ENCODE data around the gene VPS41.

VPS41 gene

GRCh38 chr7:38756521-38756920, 152.5 kb downstream of the VPS41 start:
- no peak for TF ChIP-seq CTCF (IDR thresholded peaks at IDR 0.05; ENCODE audit: low read length)
- no peak for TF ChIP-seq EZH2phosphoT487 (IDR thresholded peaks at IDR 0.05; ENCODE audit: low read length)
- TF ChIP-seq EZH2 (optimal IDR thresholded peaks at IDR 0.05; ENCODE audit: low read depth, low read length), result no peak
- no peaks in the 10 kb centered on the region for H3K9me2 ChIP-seq (replicated peaks; ENCODE audit: insufficient read depth, low read length)
- DNase-seq, result no peak
- no peak overlapping the region for H3K4me2 ChIP-seq (ENCODE audit: low read depth, low read length)
- no peaks in the 10 kb centered on the region for H3K4me1 ChIP-seq (ENCODE audit: low read length)
- no peak overlapping the region for H3K9ac ChIP-seq (ENCODE audit: low read length)
- H3K27ac ChIP-seq (ENCODE audit: low read length), result no peak overlapping the region
- H3F3A ChIP-seq (ENCODE audit: insufficient read depth, low read length), result no peaks in the 10 kb centered on the region
- no peaks in the 10 kb centered on the region for H3K9me3 ChIP-seq (replicated peaks; ENCODE audit: insufficient read depth, low read length)
- no peaks in the 10 kb centered on the region for H3K27me3 ChIP-seq (replicated peaks; ENCODE audit: insufficient read depth, low read length)
- H2AFZ ChIP-seq (ENCODE audit: low read length), result no peak overlapping the region
- no peaks in the 10 kb centered on the region for H3K36me3 ChIP-seq (replicated peaks; ENCODE audit: insufficient read depth, low read length)
- no peaks in the 10 kb centered on the region for H4K20me1 ChIP-seq (ENCODE audit: insufficient read depth, low read length)
- H3K4me3 ChIP-seq (ENCODE audit: low read length), result no peak overlapping the region
- no peaks in the 10 kb centered on the region for H3K79me2 ChIP-seq (ENCODE audit: low read length)

- DNase-seq, result no peak
- Histone ChIP-seq H3F3A (ENCODE audit: insufficient read depth, low read length) (no peaks in the 10 kb centered on the region), H3K4me2 (ENCODE audit: low read depth, low read length) (no peak overlapping the region)
Observed at GRCh38 chr7:38753347-38753746, 155.6 kb downstream of the VPS41 start.

GRCh38 chr7:38751416-38751815, 157.6 kb downstream of the VPS41 start:
- TF ChIP-seq CTCF (IDR thresholded peaks at IDR 0.05; ENCODE audit: low read length) (no peak), EZH2 (optimal IDR thresholded peaks at IDR 0.05; ENCODE audit: low read depth, low read length) (no peak), EZH2phosphoT487 (IDR thresholded peaks at IDR 0.05; ENCODE audit: low read length) (no peak)
- no peak overlapping the region for H3K27ac ChIP-seq (ENCODE audit: low read length)
- H3F3A ChIP-seq (ENCODE audit: insufficient read depth, low read length), result no peaks in the 10 kb centered on the region
- no peak overlapping the region for H3K4me3 ChIP-seq (ENCODE audit: low read length)
- H2AFZ ChIP-seq (ENCODE audit: low read length), result no peak overlapping the region
- H3K9me2 ChIP-seq (replicated peaks; ENCODE audit: insufficient read depth, low read length), result no peaks in the 10 kb centered on the region
- DNase-seq, result no peak
- H3K9me3 ChIP-seq (replicated peaks; ENCODE audit: insufficient read depth, low read length), result no peaks in the 10 kb centered on the region
- H3K4me2 ChIP-seq (ENCODE audit: low read depth, low read length), result no peak overlapping the region
- no peak overlapping the region for H3K9ac ChIP-seq (ENCODE audit: low read length)
- no peaks in the 10 kb centered on the region for H3K36me3 ChIP-seq (replicated peaks; ENCODE audit: insufficient read depth, low read length)
- no peaks in the 10 kb centered on the region for H3K27me3 ChIP-seq (replicated peaks; ENCODE audit: insufficient read depth, low read length)
- H3K79me2 ChIP-seq (ENCODE audit: low read length), result no peaks in the 10 kb centered on the region
- H4K20me1 ChIP-seq (ENCODE audit: insufficient read depth, low read length), result no peaks in the 10 kb centered on the region
- H3K4me1 ChIP-seq (ENCODE audit: low read length), result no peaks in the 10 kb centered on the region

More at GRCh38 chr7:38753347-38753746, 155.6 kb downstream of the VPS41 start:
- Histone ChIP-seq H3K4me1 (ENCODE audit: low read length) (no peaks in the 10 kb centered on the region), H3K36me3 (replicated peaks; ENCODE audit: insufficient read depth, low read length) (no peaks in the 10 kb centered on the region), H3K9ac (ENCODE audit: low read length) (no peak overlapping the region), H3K79me2 (ENCODE audit: low read length) (no peaks in the 10 kb centered on the region), H3K9me3 (replicated peaks; ENCODE audit: insufficient read depth, low read length) (no peaks in the 10 kb centered on the region), H3K9me2 (replicated peaks; ENCODE audit: insufficient read depth, low read length) (no peaks in the 10 kb centered on the region), H2AFZ (ENCODE audit: low read length) (no peak overlapping the region), H3K4me3 (ENCODE audit: low read length) (no peak overlapping the region), H3K27ac (ENCODE audit: low read length) (no peak overlapping the region), H3K27me3 (replicated peaks; ENCODE audit: insufficient read depth, low read length) (no peaks in the 10 kb centered on the region), H4K20me1 (ENCODE audit: insufficient read depth, low read length) (no peaks in the 10 kb centered on the region)
- TF ChIP-seq EZH2phosphoT487 (IDR thresholded peaks at IDR 0.05; ENCODE audit: low read length), result no peak
- no peak for TF ChIP-seq CTCF (IDR thresholded peaks at IDR 0.05; ENCODE audit: low read length)
- no peak for TF ChIP-seq EZH2 (optimal IDR thresholded peaks at IDR 0.05; ENCODE audit: low read depth, low read length)

Measured in MM.1S (cell line).